Measurements from ENCODE around the gene IL1A. TPM values are rescaled to one million over a fixed set of nuclear protein-coding genes. Genes with fewer than 3 reads are reported as not detected.

IL1A gene
- total and polyA plus RNA-seq, 10 of the 15 experiments (the other 5 are each of a cell fraction or from before 2014, with no cell fraction given) = 0.10 to 8.7 (median 6.9) TPM

GRCh38 chr2:112812318-112813267, 28.3 kb upstream of the IL1A start (continued):
- peak; percentile 35 for TF ChIP-seq ZNF687 (IDR thresholded peaks at IDR 0.05)
- TF ChIP-seq BRCA1 (IDR thresholded peaks at IDR 0.05; ENCODE audit: low read depth, low read length) = no peak
- no peak for TF ChIP-seq MLLT1 (IDR thresholded peaks at IDR 0.05)
- no peak for TF ChIP-seq ASH2L (IDR thresholded peaks at IDR 0.05; ENCODE audit: borderline replicate concordance, low read depth)
- peak; percentile 85 for TF ChIP-seq EED (IDR thresholded peaks at IDR 0.05; ENCODE audit: low read depth)
- no peak for TF ChIP-seq HDGF (IDR thresholded peaks at IDR 0.05)
- no peak for TF ChIP-seq E2F8 (IDR thresholded peaks at IDR 0.05; ENCODE audit: low read depth, partially characterized antibody)
- no peak for TF ChIP-seq IRF5 (IDR thresholded peaks at IDR 0.05; ENCODE audit: borderline replicate concordance)
- peak; percentile 76 to 79 for TF ChIP-seq IKZF2 (IDR thresholded peaks at IDR 0.05)
- no peak for TF ChIP-seq SUZ12 (IDR thresholded peaks at IDR 0.05; ENCODE audit: unreplicated experiment)
- TF ChIP-seq REST (IDR thresholded peaks at IDR 0.05; ENCODE audit: low read depth, low read length) = no peak
- TF ChIP-seq FOS (IDR thresholded peaks at IDR 0.05; ENCODE audit: borderline replicate concordance, extremely low read depth, insufficient read length) = no peak
- TF ChIP-seq TAF1 (IDR thresholded peaks at IDR 0.05; ENCODE audit: borderline replicate concordance, low read depth, low read length) = 0 out of 2 replicates have a peak, but pooled peaks have one; percentile 6
- no peak for TF ChIP-seq NR2C2 (IDR thresholded peaks at IDR 0.05; ENCODE audit: borderline replicate concordance, control insufficient read depth, insufficient read length, low read depth)
- no peak for TF ChIP-seq RBBP5 (conservative IDR thresholded peaks at IDR 0.05)

Data from GM12878 (cell line).